Gastroesophageal sphincter (tissue), 4 donors: ENCODE data around the gene ZBTB32. TPM values are rescaled to one million over a fixed set of nuclear protein-coding genes. Genes with fewer than 3 reads are reported as not detected.

Experiments
- ATAC-seq: fragments of 150-250 bp; one replicate; pipeline ENCODE4 v1.9.1; 2016; ENCODE audit warnings: mild to moderate bottlenecking, moderate library complexity
- H3K27ac ChIP-seq, 4 donors: fragments of 200-600 bp; sonication (generic) in 3 of 4; 1 replicate in 3 of 4; 2 replicates in 1 of 4; pipeline ENCODE4 v1.5.1; 2016 to 2019
- H3K27me3 ChIP-seq: fragments of 200-600 bp; sonication (generic); one replicate; pipeline ENCODE4 v1.5.1; 2019
- H3K36me3 ChIP-seq, 2 donors: fragments of 200-600 bp; sonication (generic); one replicate each; pipeline ENCODE4 v1.5.1; 2019; ENCODE audit warnings: control low read depth in 1 of 2
- H3K4me1 ChIP-seq, 3 donors: fragments of 200-600 bp; sonication (generic); 1 replicate in 2 of 3; 2 replicates in 1 of 3; pipeline ENCODE4 v1.5.1; 2016 to 2019; ENCODE audit warnings: control low read depth in 2 of 3
- H3K4me3 ChIP-seq, 2 donors: fragments of 200-600 bp; sonication (generic); one replicate each; pipeline ENCODE4 v1.5.1; 2019; ENCODE audit warnings: mild to moderate bottlenecking in 1 of 2, moderate library complexity in 1 of 2
- H3K9me3 ChIP-seq, 3 donors: fragments of 200-600 bp; sonication (generic); one replicate each; pipeline ENCODE4 v1.5.1; 2017 to 2019; ENCODE audit warnings: control low read depth in 2 of 3
- EP300 ChIP-seq: sonication (generic); formaldehyde crosslinking; IDR thresholded peaks from one replicate; pipeline ENCODE4 v1.6.1; 2017; ENCODE audit warnings: antibody characterized with exemption, mild to moderate bottlenecking
- POLR2A ChIP-seq, 2 donors: fragments of 450-650 bp; IDR thresholded peaks; one replicate each; pipeline ENCODE4 v1.6.1; 2017; ENCODE audit warnings: antibody characterized with exemption in 2 of 2, mild to moderate bottlenecking in 2 of 2, moderate library complexity in 1 of 2
- POLR2AphosphoS5 ChIP-seq: sonication (generic); formaldehyde crosslinking; IDR thresholded peaks from one replicate; pipeline ENCODE4 v1.6.1; 2017; ENCODE audit warnings: antibody characterized with exemption
- WGBS, 2 donors: methylation state at CpG; one replicate each; pipeline ENCODE4 v1.1.5; 2018; ENCODE audit warnings: low coverage in 1 of 2; 5-methylcytosine and 5-hydroxymethylcytosine counted together
- total RNA-seq, 4 donors: library from RNA; depleted of rRNA; stranded (reverse); fragments of >200 nt; gene quantifications; one replicate each; pipeline ENCODE4 v1.1.0, GENCODE V29; 2016
- TF ChIP-seq, protein P1 (sequence below), 4 experiments: fragments of 200-600 bp in 2 of 4; fragments of 450-650 bp in 2 of 4; sonication (generic) in 1 of 4; IDR thresholded peaks; one replicate each; pipeline ENCODE4 v1.5.1; 2017 to 2019; ENCODE audit warnings: antibody characterized with exemption in 4 of 4, mild to moderate bottlenecking in 2 of 4, moderate library complexity in 2 of 4

ZBTB32 gene
- total RNA-seq, 4 donors from 2014 or later: 0.31 TPM; not detected in 2

DNA sequence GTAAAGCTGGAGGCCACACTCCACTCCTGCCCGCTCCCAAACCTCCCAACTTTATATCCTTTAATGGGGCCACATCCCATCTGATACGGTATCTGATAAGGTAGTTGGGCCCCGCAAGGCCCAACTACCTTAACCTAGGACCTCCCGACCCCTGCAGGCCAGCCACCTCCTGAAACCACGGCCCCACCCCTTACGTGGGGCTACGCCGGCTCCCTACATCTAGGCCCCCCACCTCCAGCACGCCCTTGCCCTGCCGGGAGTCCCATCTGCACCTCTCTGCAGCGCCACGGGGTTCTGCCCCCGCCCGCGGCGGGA is 35.7 kb downstream of the ZBTB32 start:
- no peaks in the 10 kb centered on the region for H3K27me3 ChIP-seq
- peaks cover 0 to 48% (median 15%) of the 10 kb centered on the region in 3 donors for H3K4me1 ChIP-seq
- peak overlapping the region; percentile 40 to 91 (median 87) for H3K27ac ChIP-seq
- 0% methylated on average over 3 of the region's 16 CpGs; no CpG with 5 or more reads in 1 of the 2 donors for WGBS, 2 donors
- H3K9me3 ChIP-seq: no peaks in the 10 kb centered on the region
- TF ChIP-seq POLR2AphosphoS5 (no peak), POLR2A (IDR thresholded peaks at IDR 0.05) (peak in 1 of 2 donors; percentile 32), EP300 (no peak)
- TF ChIP-seq, protein P1, sequence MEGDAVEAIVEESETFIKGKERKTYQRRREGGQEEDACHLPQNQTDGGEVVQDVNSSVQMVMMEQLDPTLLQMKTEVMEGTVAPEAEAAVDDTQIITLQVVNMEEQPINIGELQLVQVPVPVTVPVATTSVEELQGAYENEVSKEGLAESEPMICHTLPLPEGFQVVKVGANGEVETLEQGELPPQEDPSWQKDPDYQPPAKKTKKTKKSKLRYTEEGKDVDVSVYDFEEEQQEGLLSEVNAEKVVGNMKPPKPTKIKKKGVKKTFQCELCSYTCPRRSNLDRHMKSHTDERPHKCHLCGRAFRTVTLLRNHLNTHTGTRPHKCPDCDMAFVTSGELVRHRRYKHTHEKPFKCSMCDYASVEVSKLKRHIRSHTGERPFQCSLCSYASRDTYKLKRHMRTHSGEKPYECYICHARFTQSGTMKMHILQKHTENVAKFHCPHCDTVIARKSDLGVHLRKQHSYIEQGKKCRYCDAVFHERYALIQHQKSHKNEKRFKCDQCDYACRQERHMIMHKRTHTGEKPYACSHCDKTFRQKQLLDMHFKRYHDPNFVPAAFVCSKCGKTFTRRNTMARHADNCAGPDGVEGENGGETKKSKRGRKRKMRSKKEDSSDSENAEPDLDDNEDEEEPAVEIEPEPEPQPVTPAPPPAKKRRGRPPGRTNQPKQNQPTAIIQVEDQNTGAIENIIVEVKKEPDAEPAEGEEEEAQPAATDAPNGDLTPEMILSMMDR (IDR thresholded peaks at IDR 0.05): peak in 1 of 4 experiments; percentile 9
- peak overlapping the region; percentile 36 to 60 for H3K4me3 ChIP-seq
- peaks cover 0 to 58% of the 10 kb centered on the region in 2 donors for H3K36me3 ChIP-seq
- ATAC-seq: no peak

DNA sequence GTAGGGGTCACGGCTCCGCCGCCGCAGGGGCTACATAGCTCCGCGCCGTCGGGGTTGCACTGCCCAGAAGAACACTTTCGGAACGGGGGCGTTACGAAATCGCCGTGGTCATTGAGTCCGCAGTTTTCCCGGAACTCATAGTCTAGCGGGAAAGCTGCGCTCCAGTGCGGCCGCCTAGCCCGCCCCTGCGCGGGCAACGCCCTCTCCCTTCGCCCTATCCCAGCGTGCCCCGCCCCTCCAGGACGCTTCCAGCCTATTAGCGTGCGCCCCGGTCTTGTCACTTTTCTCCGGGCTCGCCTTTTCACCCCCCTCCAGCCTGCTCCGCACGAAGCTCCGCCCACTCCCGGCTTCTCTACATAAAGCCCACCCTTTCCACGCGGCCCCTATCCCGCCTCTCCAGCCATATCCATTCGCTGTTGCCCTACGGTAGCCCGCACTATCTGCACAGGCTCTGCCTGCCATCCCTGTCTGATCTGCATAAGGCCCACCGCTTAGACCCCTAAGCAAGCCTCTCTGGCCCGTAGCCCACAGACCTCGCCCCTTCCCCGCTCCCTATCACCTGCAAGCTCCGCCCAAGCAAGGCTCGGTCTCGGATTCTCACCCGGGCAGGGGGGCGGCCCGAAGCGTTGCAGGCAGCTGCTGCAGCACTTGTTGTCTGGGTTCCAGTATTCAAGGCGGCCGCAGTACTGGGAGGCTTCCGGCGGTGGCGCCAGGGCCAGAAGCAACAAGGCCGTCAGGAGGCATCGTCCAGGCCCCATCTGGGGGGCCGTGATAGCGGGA is 36.3 kb downstream of the ZBTB32 start:
- H3K4me3 ChIP-seq: peak overlapping the region; percentile 39 to 60
- no peaks in the 10 kb centered on the region for H3K9me3 ChIP-seq
- WGBS, 2 donors: 0 to 1% methylated on average over 2 to 13 of the region's 63 CpGs
- H3K27me3 ChIP-seq: no peaks in the 10 kb centered on the region
- peaks cover 0 to 53% of the 10 kb centered on the region in 2 donors for H3K36me3 ChIP-seq
- H3K27ac ChIP-seq: peak overlapping the region; percentile 54 to 91 (median 87)
- ATAC-seq: peak; percentile 88
- H3K4me1 ChIP-seq: peaks cover 0 to 48% (median 15%) of the 10 kb centered on the region in 3 donors
- TF ChIP-seq POLR2A (IDR thresholded peaks at IDR 0.05) (peak; percentile 31 to 39), POLR2AphosphoS5 (peak; percentile 90), EP300 (no peak)
- TF ChIP-seq, protein P1 (IDR thresholded peaks at IDR 0.05): peak in 2 of 4 experiments; percentile 29 to 38

DNA sequence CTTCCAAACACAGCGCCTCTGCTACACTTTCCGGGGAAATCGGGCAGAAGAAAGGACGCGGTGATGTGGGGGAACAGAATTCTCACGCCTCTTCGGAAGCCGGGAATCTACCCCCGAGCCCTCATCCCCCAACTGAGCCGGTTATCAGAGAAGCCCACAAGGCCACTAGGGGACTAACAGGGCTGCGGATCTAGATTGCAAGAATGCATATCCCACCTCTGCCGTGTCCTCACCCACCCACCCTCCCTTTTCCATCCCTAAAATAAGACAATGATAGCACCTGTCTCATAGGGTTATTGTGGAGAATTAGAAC is 36.8 kb downstream of the ZBTB32 start:
- Histone ChIP-seq H3K27ac (peak overlapping the region; percentile 54 to 91 (median 87)), H3K4me3 (peak overlapping the region; percentile 39 to 60), H3K4me1 (peaks cover 0 to 53% (median 19%) of the 10 kb centered on the region in 3 donors), H3K36me3 (peaks cover 0 to 47% of the 10 kb centered on the region in 2 donors), H3K27me3 (no peaks in the 10 kb centered on the region), H3K9me3 (no peaks in the 10 kb centered on the region)
- TF ChIP-seq, protein P1 (IDR thresholded peaks at IDR 0.05): no peak
- no peak for TF ChIP-seq EP300
- no peak for TF ChIP-seq POLR2A (IDR thresholded peaks at IDR 0.05)
- no peak for TF ChIP-seq POLR2AphosphoS5
- ATAC-seq: no peak
- WGBS, 2 donors: 20% methylated on average over 1 of the region's 12 CpGs; no CpG with 5 or more reads in 1 of the 2 donors

DNA sequence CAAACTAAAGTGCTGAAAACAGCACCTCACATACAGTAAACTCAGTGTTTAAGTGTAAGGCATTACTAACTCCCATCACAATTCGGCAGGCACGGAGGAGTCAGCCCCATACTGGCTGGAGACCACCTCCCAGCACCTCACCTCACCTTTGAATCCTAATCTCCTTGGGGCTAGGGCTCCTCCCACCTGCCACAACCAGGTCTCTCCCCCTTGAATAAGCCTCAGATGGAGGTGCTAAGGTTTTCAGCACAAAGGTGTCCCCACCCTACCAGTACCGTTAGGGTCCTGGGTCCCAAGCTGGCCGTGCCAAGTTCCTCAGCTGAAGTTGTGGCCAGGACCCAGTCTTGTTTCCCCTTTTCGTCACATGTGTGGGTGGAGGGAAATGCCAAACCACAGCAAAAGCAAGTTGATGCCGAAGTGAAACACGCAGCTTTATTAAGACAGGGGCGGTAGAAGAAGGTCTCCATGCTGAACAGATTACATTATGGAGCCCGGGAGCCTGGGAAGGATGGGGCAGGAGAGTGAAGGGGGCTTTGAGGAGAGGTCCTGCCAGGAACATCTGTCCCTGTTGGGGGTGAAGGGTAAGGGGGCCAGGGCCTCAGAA is 37.9 kb downstream of the ZBTB32 start, which contains the start of gene IGFLR1:
Gene IGFLR1 (minus strand): TSS at position 332 of the 604 bp plus-strand sequence. CDS start 1,272 bp downstream, outside the sequence.
- no peak for ATAC-seq
- Histone ChIP-seq H3K36me3 (peaks cover 0 to 40% of the 10 kb centered on the region in 2 donors), H3K9me3 (no peaks in the 10 kb centered on the region), H3K4me3 (peak within 1 kb of the TSS in 1 of 2 donors; percentile 60), H3K27me3 (no peaks in the 10 kb centered on the region), H3K4me1 (peaks cover 0 to 63% (median 24%) of the 10 kb centered on the region in 3 donors), H3K27ac (peak within 1 kb of the TSS; percentile 54 to 91 (median 87))
- no peak for TF ChIP-seq POLR2AphosphoS5
- TF ChIP-seq, protein P1 (IDR thresholded peaks at IDR 0.05): no peak
- WGBS, 2 donors: 65 to 79% methylated on average over 2 to 6 of the region's 9 CpGs
